IMR-90 (cell line): Measurements from ENCODE around the gene ZNF835. TPM values are rescaled to one million over a fixed set of nuclear protein-coding genes. Genes with fewer than 3 reads are reported as not detected.

ENCODE experiments used
- ATAC-seq: fragments of 200-7000 bp; cut with Tn5 transposase; 2 replicates; pipeline ENCODE4 v1.9.1; 2020; ENCODE audit warnings: low read depth, mild to moderate bottlenecking, moderate library complexity
- BruUV-seq: library from RNA; stranded (reverse); fragments of 400-500 nt; replicated peaks from 2 replicates; lab custom pipeline; 2021; lab: Mats Ljungman, UMichigan
- CTCF ChIA-PET: fragments of 300-600 bp; formaldehyde crosslinking; extraction: SDS; loops from one replicate; lab custom pipeline; 2021; ENCODE audit warnings: antibody characterized with exemption; lab: Yijun Ruan, JAX
- POLR2A ChIA-PET: fragments of 300-600 bp; sonication (Branson Sonifier 250); formaldehyde crosslinking; loops from one replicate; lab custom pipeline; 2022; ENCODE audit warnings: antibody characterized with exemption; ENCODE audit not compliant: unreplicated experiment; lab: Charles Lee
- DNase-seq: peaks from one replicate; pipeline ENCODE4 v3.0.0; 2013
- H2AFZ ChIP-seq: replicated peaks from 2 replicates; pipeline ENCODE3; 2013; ENCODE audit warnings: low read length, mild to moderate bottlenecking; ENCODE audit not compliant: poor library complexity
- H2AK5ac ChIP-seq: 2 replicates; pipeline ENCODE4 v1.6.1; 2013; ENCODE audit warnings: low read depth, low read length, inconsistent platforms
- H2AK9ac ChIP-seq: replicated peaks from 2 replicates; pipeline ENCODE3; 2013; ENCODE audit warnings: mild to moderate bottlenecking, low read depth, low read length, moderate library complexity; ENCODE audit not compliant: poor library complexity
- H2BK120ac ChIP-seq: 2 replicates; pipeline ENCODE4 v1.6.1; 2013; ENCODE audit warnings: low read depth, low read length, inconsistent platforms
- H2BK15ac ChIP-seq: 3 replicates; pipeline ENCODE4 v1.6.1; 2013; ENCODE audit warnings: low read depth, low read length, inconsistent platforms
- H2BK20ac ChIP-seq: 2 replicates; pipeline ENCODE4 v1.6.1; 2013; ENCODE audit warnings: low read depth, mild to moderate bottlenecking, inconsistent platforms, low read length, moderate library complexity
- H2BK5ac ChIP-seq: 2 replicates; pipeline ENCODE4 v1.6.1; 2013; ENCODE audit warnings: mild to moderate bottlenecking, low read depth, low read length, inconsistent platforms; ENCODE audit not compliant: poor library complexity, severe bottlenecking
- H3K14ac ChIP-seq: replicated peaks from 2 replicates; pipeline ENCODE4 v1.6.1; 2013; ENCODE audit warnings: low read depth, low read length, inconsistent platforms
- H3K18ac ChIP-seq: 2 replicates; pipeline ENCODE4 v1.6.1; 2013; ENCODE audit warnings: low read depth, low read length, control low read depth
- H3K23ac ChIP-seq: 2 replicates; pipeline ENCODE4 v1.6.1; 2013; ENCODE audit warnings: low read depth, low read length, inconsistent platforms
- H3K27ac ChIP-seq: 2 replicates; pipeline ENCODE4 v1.5.1; 2013; ENCODE audit warnings: mild to moderate bottlenecking, control low read depth, low read length; ENCODE audit not compliant: insufficient read depth
- H3K27me3 ChIP-seq: 2 replicates; pipeline ENCODE4 v1.6.1; 2013; ENCODE audit warnings: low read length; ENCODE audit not compliant: control insufficient read depth, insufficient read depth
- H3K36me3 ChIP-seq: 2 replicates; pipeline ENCODE4 v1.6.1; 2013; ENCODE audit warnings: low read length, mixed read lengths; ENCODE audit not compliant: control insufficient read depth, insufficient read depth
- H3K4ac ChIP-seq: 2 replicates; pipeline ENCODE4 v1.6.1; 2013; ENCODE audit warnings: low read depth, low read length, inconsistent platforms
- H3K4me1 ChIP-seq: 2 replicates; pipeline ENCODE4 v1.6.1; 2013; ENCODE audit warnings: low read length, mixed read lengths; ENCODE audit not compliant: control insufficient read depth, insufficient read depth
- H3K4me2 ChIP-seq: 2 replicates; pipeline ENCODE4 v1.6.1; 2013; ENCODE audit warnings: low read depth, mild to moderate bottlenecking, control low read depth, low read length, moderate library complexity
- H3K4me3 ChIP-seq: 2 replicates; pipeline ENCODE4 v1.5.1; 2013; ENCODE audit warnings: low read depth, mild to moderate bottlenecking, control low read depth, low read length, moderate library complexity; ENCODE audit not compliant: insufficient read depth
- H3K56ac ChIP-seq: 2 replicates; pipeline ENCODE4 v1.6.1; 2013; ENCODE audit warnings: low read length, inconsistent platforms; ENCODE audit not compliant: insufficient read depth; ENCODE audit errors: extremely low read depth
- H3K79me1 ChIP-seq, 2 experiments: 2 replicates each; pipeline ENCODE4 v1.6.1; 2013; ENCODE audit warnings: low read length in 2 of 2, inconsistent platforms in 1 of 2, low read depth in 1 of 2
- H3K9ac ChIP-seq: 2 replicates; pipeline ENCODE4 v1.6.1; 2013; ENCODE audit warnings: low read depth, low read length, control low read depth
- H3K9me1 ChIP-seq: 2 replicates; pipeline ENCODE4 v1.6.1; 2013; ENCODE audit warnings: low read length, inconsistent platforms; ENCODE audit not compliant: insufficient read depth
- H3K9me3 ChIP-seq: 2 replicates; pipeline ENCODE4 v1.6.1; 2013; ENCODE audit warnings: low read length; ENCODE audit not compliant: control insufficient read depth, insufficient read depth
- H4K20me1 ChIP-seq: 2 replicates; pipeline ENCODE4 v1.6.1; 2013; ENCODE audit warnings: low read length, inconsistent platforms; ENCODE audit not compliant: insufficient read depth
- H4K5ac ChIP-seq: 2 replicates; pipeline ENCODE4 v1.6.1; 2013; ENCODE audit warnings: mild to moderate bottlenecking, low read depth, low read length, control low read depth
- H4K8ac ChIP-seq, 2 experiments: 2 replicates each; pipeline ENCODE4 v1.6.1; 2013; ENCODE audit warnings: low read depth in 2 of 2, low read length in 2 of 2, control low read depth in 1 of 2, inconsistent platforms in 1 of 2
- H4K91ac ChIP-seq: 2 replicates; pipeline ENCODE4 v1.6.1; 2013; ENCODE audit warnings: low read depth, low read length, inconsistent platforms; ENCODE audit not compliant: insufficient read depth
- BHLHE40 ChIP-seq: fragments of 150-350 bp; IDR thresholded peaks from 2 replicates; pipeline ENCODE4 v1.6.1; 2016; ENCODE audit warnings: mild to moderate bottlenecking, low read depth, low read length
- CEBPB ChIP-seq: IDR thresholded peaks from 2 replicates; pipeline ENCODE4 v1.6.1; 2012; ENCODE audit warnings: low read depth, low read length, improper control_type of control experiment
- CHD1 ChIP-seq: IDR thresholded peaks from 2 replicates; pipeline ENCODE4 v1.6.1; 2012; ENCODE audit warnings: low read depth, low read length, improper control_type of control experiment
- CTCF ChIP-seq: conservative IDR thresholded peaks from 2 replicates; pipeline ENCODE4 v1.5.1; 2012; ENCODE audit warnings: mild to moderate bottlenecking, low read depth, low read length, improper control_type of control experiment
- ELK1 ChIP-seq: fragments of 150-350 bp; IDR thresholded peaks from 2 replicates; pipeline ENCODE4 v1.6.1; 2016; ENCODE audit warnings: low read depth, mild to moderate bottlenecking, low read length, moderate library complexity, borderline replicate concordance
- FOS ChIP-seq: fragments of 150-350 bp; IDR thresholded peaks from 2 replicates; pipeline ENCODE4 v1.6.1; 2016; ENCODE audit warnings: low read depth, low read length
- MAFK ChIP-seq: IDR thresholded peaks from 2 replicates; pipeline ENCODE4 v1.6.1; 2012; ENCODE audit warnings: low read depth, low read length, improper control_type of control experiment
- MAZ ChIP-seq: IDR thresholded peaks from 2 replicates; pipeline ENCODE4 v1.6.1; 2012; ENCODE audit warnings: low read depth, mild to moderate bottlenecking, low read length, improper control_type of control experiment, moderate library complexity, borderline replicate concordance
- MXI1 ChIP-seq: IDR thresholded peaks from 2 replicates; pipeline ENCODE4 v1.6.1; 2012; ENCODE audit warnings: low read depth, mild to moderate bottlenecking, low read length, moderate library complexity, borderline replicate concordance
- NFE2L2 ChIP-seq: fragments of 150-350 bp; IDR thresholded peaks from 2 replicates; pipeline ENCODE4 v1.6.1; 2016; ENCODE audit warnings: low read depth, mild to moderate bottlenecking, low read length
- POLR2A ChIP-seq: IDR thresholded peaks from 2 replicates; pipeline ENCODE4 v1.6.1; 2012; ENCODE audit warnings: mild to moderate bottlenecking, low read depth, low read length
- RAD21 ChIP-seq: IDR thresholded peaks from 2 replicates; pipeline ENCODE4 v1.6.1; 2012; ENCODE audit warnings: low read length, improper control_type of control experiment
- RCOR1 ChIP-seq: IDR thresholded peaks from 2 replicates; pipeline ENCODE4 v1.6.1; 2012; ENCODE audit warnings: mild to moderate bottlenecking, low read length, improper control_type of control experiment; ENCODE audit not compliant: insufficient replicate concordance
- RFX5 ChIP-seq: IDR thresholded peaks from 2 replicates; pipeline ENCODE4 v1.8.0; 2012; ENCODE audit warnings: low read depth, mild to moderate bottlenecking, low read length, moderate library complexity
- SMC3 ChIP-seq: fragments of 150-350 bp; IDR thresholded peaks from 2 replicates; pipeline ENCODE4 v1.6.1; 2016; ENCODE audit warnings: low read depth, mild to moderate bottlenecking, antibody characterized with exemption, low read length, moderate library complexity
- WGBS, 2 experiments: methylation state at CpG; one replicate each; pipeline versions ENCODE4 v1.1.5 to v1.1.7; 2013; ENCODE audit warnings: missing lambda C conversion rate in 2 of 2; ENCODE audit not compliant: insufficient read length in 1 of 2; ENCODE audit errors: extremely low coverage in 2 of 2; 5-methylcytosine and 5-hydroxymethylcytosine counted together
- dilution Hi-C: fragments of 300-500 bp; cut with HindIII; formaldehyde crosslinking; loops from one replicate; pipeline ENCODE4 v1.14.3; 2018; ENCODE audit warnings: low sequenced_read_pairs; ENCODE audit not compliant: unreplicated experiment
- in situ Hi-C: fragments of 300-500 bp; cut with MboI; formaldehyde crosslinking; loops from 3 replicates; pipeline ENCODE4 v1.14.3; 2019; ENCODE audit warnings: low sequenced_read_pairs, inconsistent platforms, mixed read lengths
- intact Hi-C: fragments of 100-400 bp; cut with micrococcal nuclease; formaldehyde crosslinking; loops from 2 replicates; pipeline ENCODE4 v1.10.0; 2022
- polyA plus RNA-seq, 3 experiments: library from polyadenylated mRNA; depleted of rRNA; stranded (reverse); fragments of >200 nt; gene quantifications; 2 replicates each; pipeline ENCODE4 v1.2.3, GENCODE V29; 2012; ENCODE audit warnings: low replicate concordance in 1 of 3
- total RNA-seq: library from RNA; depleted of rRNA; stranded (reverse); fragments of >200 nt; gene quantifications from 2 replicates; pipeline ENCODE4 v1.2.3, GENCODE V29; 2012
- TF ChIP-seq, protein P1 (sequence below): fragments of 150-350 bp; IDR thresholded peaks from 2 replicates; pipeline ENCODE4 v1.6.1; 2017; ENCODE audit warnings: mild to moderate bottlenecking, antibody characterized with exemption, low read length, low read depth

ZNF835 gene
- total and polyA plus RNA-seq, 2 of the 4 experiments (the other 2 are of a cell fraction), result not detected

- H3K36me3 ChIP-seq, result no peaks in the 10 kb centered on the region
- ATAC-seq (no peak), DNase-seq (no peak)
- H3K4ac ChIP-seq, result no peak overlapping the region
- no peak overlapping the region for H3K4me3 ChIP-seq
- H2BK20ac ChIP-seq, result no peak overlapping the region
- H3K56ac ChIP-seq, result no peak overlapping the region
- in situ Hi-C loops, result no loop called here
- H3K18ac ChIP-seq, result no peak overlapping the region
- intact Hi-C loops, result no loop called here
- H3K23ac ChIP-seq, result no peak overlapping the region
- H3K4me1 ChIP-seq, result no peaks in the 10 kb centered on the region
- H2BK120ac ChIP-seq, result no peak overlapping the region
- H2AFZ ChIP-seq, result no peak overlapping the region
- H2AK5ac ChIP-seq, result no peak overlapping the region
- H2AK9ac ChIP-seq, result no peak overlapping the region
- no peak overlapping the region for H4K8ac ChIP-seq
- no peak overlapping the region for H3K4me2 ChIP-seq
- CTCF ChIA-PET, result no interaction called here
- POLR2A ChIA-PET, result no interaction called here
- dilution Hi-C loops, result no loop called here
- H2BK5ac ChIP-seq, result no peak overlapping the region
- no peaks in the 10 kb centered on the region for H4K20me1 ChIP-seq
- no peak overlapping the region for H3K9ac ChIP-seq
- H3K27me3 ChIP-seq, result no peaks in the 10 kb centered on the region
- BruUV-seq, result no TSS peak
- H4K5ac ChIP-seq, result no peak overlapping the region
- H3K9me1 ChIP-seq, result no peaks in the 10 kb centered on the region
- H2BK15ac ChIP-seq, result no peak overlapping the region
- no peak overlapping the region for H3K27ac ChIP-seq
- H3K14ac ChIP-seq, result no peak overlapping the region
- H3K9me3 ChIP-seq, result peaks cover 21% of the 10 kb centered on the region
- TF ChIP-seq CHD1 (no peak), MAFK (no peak), RCOR1 (no peak), MAZ (no peak), NFE2L2 (no peak), ELK1 (no peak), CEBPB (no peak), RFX5 (no peak), BHLHE40 (no peak), SMC3 (no peak), POLR2A (no peak), FOS (no peak), MXI1 (no peak), CTCF (no peak), RAD21 (no peak)
- TF ChIP-seq, protein P1, sequence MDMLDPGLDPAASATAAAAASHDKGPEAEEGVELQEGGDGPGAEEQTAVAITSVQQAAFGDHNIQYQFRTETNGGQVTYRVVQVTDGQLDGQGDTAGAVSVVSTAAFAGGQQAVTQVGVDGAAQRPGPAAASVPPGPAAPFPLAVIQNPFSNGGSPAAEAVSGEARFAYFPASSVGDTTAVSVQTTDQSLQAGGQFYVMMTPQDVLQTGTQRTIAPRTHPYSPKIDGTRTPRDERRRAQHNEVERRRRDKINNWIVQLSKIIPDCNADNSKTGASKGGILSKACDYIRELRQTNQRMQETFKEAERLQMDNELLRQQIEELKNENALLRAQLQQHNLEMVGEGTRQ, result no peak
- no peaks in the 10 kb centered on the region for H3K79me1 ChIP-seq
- no CpG with 5 or more reads among the region's 1 CpG for WGBS, 2 experiments
- H4K91ac ChIP-seq, result no peak overlapping the region
Observed at GRCh38 chr19:56710437-56710836, 38.9 kb upstream of the ZNF835 start.
